Stimulated activated CD4-positive, alpha-beta T cell treated with anti-CD3 and anti-CD28 coated beads, Interleukin-12 subunit alpha, Interleukin-12 subunit beta, amount 100 ng/mL, for 4 hours (primary cell): Measurements from ENCODE around the gene FILIP1L.

ENCODE experiments used
- DNase-seq: peaks from one replicate; pipeline ENCODE4 v3.0.0-alpha.2; 2020

FILIP1L gene

DNA sequence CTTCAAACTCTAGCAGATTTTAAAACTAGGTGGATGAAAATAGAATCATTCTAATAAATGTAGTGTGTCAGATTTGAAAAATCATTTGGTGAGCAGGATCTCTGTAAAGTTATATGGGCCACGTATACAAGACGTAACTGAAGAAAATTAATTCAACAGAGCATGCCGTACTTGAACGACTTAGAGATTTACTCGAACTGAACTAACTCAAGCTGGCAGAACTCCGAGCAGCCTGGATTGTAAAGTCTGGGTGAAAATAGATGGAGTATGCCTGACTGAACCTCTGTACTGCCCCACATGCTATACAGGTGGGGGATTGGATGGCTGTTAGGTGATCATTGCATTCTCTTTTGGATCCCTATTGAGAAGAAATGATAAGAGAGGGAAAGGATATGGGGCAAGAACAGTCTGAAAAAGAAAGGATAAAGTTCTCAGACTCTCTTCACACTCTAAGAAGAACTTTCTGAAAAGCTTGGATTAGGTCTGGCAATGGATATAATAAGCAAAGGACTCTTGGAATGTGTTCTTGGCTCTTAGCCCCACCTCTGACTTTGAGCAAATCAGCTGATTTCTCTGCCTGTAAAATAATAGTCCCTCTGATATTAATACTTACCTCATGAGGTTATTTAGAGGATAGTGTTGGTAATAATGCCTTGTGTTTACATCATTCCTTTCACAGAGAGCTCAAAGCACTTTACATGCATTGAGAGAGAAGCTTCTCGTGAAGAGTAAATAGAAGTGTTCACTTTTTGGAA is 147.5 kb downstream of the FILIP1L start:
- no peak for DNase-seq

DNA sequence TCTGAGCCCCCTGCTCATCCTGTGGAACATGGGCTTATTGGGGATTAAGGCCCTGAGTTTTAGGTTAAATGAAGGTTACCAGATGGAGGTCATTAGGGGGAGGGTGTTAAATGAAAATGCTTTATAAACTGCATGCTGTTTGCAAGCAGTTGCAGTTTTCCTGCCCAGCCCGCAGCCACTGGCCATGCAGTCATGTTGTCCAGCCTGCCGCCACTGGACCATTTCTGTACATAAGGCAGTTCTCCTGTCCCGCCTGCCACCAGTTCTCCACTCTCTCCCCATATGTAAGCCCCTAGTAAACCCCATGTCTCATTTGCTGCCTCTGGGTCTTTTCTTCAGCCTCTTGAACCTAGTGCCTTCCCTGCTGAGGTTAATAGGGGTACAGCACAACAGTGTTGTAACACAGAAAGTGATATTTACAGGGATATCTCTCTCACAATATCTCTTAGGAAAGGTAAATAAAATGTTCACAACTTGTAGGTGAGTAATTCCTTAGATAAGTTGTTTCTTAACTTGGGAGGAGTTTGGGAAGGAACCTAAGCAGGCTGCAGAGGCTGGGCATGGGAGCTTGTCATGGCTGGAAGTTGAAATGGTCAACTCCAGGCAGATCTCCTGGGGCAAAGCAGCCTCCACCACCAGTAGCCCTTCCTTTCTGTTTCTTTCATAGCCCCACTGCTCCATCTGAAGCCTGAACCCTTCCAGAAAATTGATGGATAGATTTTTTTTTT is 148.5 kb downstream of the FILIP1L start:
- no peak for DNase-seq

DNA sequence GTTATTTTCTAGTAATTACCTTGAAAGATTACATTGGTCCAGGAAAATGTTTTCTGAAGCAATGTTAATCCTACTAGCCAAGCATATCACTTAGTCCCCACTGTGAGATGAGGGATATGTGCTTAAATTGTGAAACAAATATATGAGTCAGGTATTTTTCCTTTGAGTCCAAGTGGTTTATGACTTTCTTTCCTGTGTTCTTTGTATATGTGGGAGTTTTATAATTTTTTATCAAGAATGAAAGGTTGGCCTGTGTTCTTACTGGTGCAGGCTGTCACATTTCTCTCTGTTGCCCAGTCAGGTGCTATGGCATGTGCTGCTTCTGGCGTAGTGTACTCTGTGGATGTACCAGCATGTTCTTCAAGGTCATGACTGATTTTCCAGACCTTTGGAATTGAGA is 149.2 kb downstream of the FILIP1L start:
- no peak for DNase-seq

DNA sequence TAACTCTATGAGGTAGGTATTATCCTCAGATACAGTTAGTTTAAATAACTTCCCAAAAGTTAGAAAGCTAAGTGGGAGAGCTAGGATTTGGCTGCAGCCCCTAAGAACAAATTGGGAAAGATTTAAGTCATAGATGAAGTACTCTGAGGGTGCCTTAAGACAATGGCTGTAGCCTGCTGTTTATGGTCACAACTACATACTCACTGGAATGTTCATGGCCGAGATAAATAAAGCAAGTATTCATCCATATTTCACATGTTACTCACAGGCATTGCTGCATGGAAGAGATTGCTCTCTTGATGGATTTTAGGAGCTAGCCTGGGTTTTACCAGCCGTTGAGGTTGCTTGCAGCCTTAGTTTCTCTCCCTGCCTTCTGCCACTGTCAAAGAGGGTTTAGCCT is 151.6 kb downstream of the FILIP1L start:
- no peak for DNase-seq

DNA sequence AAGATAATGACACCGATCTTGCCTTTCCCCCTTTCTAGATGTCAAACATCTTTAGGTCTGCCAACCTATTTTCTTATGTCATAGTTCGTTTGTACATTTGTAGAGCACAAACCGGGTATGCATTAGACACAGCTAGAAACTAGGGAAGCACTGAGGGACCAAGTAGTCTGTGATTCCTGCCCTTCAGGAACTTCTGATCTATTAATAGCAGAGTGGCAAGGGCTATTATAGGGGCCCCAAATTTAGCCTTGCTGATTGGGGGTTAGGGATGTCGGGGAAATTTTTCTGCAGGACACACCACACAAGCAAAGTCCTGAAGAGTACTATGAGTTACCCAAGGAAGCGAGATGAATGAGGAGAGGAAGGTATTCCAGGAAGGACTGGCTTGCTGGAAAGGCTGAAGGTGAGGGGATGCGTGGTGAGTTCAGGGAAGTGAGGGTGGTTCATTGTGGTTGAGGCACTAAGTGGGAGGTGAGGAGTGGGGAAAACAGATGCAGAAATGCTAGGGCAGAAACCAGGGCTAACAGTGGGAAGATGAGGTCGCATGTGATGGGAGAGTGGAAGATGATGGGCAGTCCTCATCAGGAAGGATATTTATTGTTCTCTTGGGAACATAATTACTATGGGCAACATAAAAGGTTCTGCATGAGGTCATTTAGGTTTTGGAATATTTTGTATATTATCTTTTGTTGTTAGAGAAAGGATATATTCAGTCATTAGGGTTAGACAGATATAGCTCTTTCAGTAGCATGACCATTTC is 152.4 kb downstream of the FILIP1L start:
- no peak for DNase-seq

DNA sequence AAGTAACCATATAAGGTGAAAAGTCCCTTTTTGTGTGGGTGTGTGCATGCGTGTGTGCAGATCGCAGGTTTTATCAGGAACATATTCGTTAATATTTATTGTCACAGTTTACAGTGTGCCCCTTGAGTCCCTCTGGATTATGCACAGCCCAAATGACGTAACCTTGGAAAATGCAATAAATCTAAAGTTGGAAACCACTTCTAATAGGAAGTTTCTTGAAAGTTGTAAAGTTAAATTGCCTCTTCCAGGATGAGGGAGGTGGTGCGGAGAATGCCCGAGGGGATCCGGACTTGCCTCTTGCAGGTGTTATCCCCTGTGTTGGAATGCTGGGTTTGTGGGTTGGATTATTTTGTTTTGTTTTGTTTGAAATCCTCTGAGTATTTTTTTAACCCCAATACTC is 153.4 kb downstream of the FILIP1L start:
- no peak for DNase-seq

DNA sequence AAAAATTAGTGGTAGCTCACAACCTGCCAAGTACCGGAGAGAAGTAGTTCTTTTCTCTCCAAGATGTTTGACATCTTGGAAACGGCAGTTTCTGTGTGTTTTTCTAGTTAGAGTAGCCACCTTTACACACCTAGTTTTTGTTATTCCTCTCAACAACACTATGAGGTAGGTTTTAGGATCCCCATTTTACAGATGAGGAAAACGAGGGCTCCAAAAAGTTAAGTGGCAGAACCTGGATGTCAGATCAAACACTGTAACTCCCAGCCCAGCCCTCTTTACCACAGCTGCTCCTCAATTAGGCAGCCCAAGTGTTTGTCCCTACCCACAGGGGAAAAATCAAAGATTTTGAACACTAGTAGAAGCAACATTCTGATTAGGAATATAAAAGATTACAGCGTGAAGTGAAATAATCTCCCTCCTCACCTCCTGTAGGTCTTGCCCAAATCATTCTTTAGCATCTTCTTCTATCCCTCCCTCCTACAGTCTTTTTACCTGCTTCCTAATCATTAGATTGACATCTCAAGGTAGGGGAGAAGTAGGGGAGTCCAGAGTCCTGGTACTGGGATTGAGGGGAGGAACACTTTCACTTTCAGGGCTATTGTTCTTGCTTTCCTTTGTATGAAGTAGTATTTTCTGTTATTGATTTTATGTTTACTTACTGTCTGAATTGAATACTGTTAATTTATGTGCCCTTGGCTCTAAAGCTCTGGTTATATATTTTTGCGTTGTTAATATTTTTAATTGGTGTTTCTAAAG is 154.0 kb downstream of the FILIP1L start:
- no peak for DNase-seq

DNA sequence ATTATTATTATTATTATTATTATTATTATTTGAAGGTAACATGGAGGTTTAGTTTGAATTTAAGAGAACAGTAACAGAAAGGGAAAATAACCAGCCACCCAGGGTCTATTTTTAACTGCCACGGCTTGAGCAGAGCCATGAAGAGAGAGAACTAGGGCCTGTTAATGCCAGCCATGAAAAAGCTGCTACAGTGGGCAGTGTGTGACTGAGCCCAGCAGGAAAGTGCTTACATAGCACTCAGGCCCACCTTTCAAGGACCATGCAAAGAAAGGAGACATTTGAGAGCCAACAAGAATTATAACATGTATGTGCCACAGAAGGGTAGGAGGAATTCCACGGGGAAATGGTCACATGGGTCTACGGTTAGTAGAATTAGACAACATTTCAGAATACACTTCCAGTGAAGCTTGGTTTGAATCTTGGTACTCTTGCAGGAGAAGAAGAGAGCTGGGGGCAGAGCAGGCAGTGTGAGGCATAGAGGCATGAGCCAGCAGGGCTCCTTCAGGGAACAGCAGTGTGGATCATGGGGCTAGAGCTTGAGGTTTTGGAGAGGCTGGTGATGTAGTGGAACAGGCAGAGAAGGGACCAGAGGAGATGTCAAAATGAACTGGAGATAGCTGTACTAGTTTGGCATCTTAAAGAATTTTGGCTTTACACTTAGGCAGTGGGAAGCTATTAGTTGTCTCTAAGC is 155.9 kb downstream of the FILIP1L start:
- DNase-seq: no peak

DNA sequence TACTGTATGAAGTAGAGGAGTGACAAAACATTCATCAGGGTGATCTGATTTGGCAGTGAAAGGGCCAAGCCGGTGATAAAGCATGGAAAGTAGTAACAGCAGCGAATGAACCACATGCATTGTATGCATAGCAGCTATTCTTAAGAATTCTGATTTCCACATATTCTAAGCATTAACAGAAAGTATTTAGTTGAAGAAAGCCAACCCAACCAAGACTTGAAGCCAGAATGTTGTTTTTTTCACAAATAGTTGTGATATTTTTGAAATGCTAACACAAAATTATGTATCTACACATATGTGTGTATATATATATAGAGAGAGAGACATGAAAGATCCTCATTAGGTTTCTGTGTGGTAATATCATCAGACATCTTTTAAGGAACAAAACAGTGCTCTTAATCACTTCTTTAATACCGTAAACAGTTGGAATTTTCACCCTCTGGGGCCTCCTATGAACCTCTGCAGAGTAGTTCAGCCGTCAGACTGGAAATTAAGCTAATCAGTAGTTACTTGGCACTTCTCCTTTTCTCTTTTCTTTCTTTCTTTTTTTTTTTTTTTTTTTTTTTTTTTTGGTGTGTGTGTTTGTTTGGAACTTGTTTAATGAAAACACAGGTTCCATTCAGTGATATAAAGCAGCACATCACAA is 157.0 kb downstream of the FILIP1L start:
- no peak for DNase-seq

DNA sequence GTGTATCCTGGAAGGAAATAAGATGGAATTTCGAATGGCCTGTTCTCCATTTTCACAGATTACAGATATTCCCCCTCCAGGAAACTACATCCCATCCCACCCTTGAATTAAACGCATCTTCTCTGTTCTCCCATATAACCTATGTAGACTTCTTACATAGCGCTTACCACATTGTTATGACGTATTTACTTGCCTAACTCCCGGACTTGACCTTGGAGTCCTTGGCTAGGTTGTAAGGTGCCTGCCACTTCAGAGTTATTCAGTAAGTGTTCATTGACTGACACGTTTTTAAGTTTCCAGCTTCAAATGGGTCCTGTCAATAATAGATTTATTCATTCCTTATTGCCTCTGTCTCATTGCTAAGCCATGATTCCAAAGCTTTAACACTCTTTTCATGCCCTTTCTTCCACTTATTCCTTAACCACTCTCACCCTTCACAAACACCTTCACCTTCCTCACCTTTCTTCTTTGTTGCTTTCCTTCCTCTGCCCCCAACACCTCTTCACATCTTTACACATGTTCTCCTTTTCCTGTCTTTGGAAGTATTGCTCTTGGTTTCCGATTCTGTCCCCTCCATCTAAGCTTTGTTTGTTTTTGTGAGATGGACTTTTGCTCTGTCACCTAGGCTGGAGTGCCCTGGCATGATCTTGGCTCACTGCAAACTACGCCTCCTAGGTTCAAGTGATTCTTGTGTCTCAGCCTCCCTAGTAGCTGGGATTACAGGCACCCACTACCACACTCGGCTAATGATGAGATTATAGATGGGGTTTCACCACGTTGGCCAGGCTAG is 158.3 kb downstream of the FILIP1L start:
- DNase-seq: no peak

DNA sequence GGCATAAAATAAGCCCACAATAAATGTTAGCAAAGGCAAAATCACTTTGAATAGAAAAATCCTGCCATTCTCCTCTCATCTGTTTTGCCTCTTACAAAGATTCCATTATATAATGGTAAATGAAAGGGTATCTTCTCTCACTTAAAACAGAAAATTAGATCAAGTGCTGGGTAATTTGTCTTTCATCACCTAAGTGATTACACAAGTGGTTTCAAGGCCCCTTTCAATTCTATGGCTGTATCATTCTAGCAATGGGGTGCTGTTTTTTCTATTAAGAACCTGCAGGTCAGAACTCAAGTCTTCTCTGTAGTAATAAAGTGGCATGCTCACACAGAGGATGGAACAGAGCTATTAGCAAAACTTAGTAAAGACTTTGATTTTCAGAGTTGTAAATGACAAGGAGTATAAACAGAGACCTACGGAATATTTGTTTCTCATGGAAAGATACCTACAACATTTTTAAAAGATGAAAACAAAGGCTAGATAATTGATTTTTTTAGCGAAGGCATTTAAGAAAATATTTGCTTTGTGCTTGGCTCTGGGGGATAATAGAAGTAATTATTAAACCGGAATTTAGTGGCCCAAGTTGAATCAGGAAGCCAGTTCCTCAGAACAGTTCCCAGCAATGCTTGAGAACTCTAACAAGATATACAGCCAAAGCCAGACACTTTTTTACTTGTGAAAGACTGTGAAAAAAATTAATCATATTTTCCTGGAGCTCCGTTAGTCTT is 159.2 kb downstream of the FILIP1L start:
- no peak for DNase-seq

DNA sequence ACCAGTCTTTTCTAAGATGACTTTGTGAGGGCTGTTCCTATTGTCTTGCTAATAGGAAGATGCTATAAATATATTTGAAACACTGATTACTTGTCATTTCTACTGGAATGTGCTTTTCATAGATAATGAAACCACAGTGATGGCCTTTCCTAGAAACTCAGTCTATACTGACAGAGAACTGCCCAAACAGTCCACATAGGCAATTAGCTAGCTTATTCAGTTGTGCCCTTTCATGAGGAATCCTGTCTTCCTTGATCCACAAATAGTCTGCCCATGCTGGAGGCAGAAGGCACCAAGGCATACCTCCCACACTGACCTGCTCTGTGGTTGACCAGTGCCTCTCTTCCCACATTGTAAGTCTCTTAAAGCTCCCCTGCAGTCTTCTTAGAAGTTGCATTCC is 160.7 kb downstream of the FILIP1L start:
- no peak for DNase-seq

DNA sequence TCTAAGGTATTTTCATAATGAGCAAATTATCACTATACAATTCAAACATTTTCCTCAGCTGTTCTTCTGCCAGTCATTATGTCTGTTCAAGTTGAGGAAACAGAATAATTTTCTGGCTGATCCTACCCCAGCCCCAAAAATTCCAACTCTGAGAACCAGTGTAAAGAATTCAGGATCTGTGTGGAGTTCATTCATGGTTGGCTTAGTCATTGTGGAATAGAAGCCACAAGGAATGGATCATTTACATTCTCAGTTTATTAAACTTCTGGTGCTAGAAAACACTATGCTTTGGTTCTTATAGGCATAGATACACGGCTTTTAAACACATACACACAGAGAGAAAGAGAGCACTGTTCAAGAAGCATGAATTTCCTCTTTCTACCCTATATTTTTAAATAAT is 162.0 kb downstream of the FILIP1L start:
- DNase-seq: no peak

DNA sequence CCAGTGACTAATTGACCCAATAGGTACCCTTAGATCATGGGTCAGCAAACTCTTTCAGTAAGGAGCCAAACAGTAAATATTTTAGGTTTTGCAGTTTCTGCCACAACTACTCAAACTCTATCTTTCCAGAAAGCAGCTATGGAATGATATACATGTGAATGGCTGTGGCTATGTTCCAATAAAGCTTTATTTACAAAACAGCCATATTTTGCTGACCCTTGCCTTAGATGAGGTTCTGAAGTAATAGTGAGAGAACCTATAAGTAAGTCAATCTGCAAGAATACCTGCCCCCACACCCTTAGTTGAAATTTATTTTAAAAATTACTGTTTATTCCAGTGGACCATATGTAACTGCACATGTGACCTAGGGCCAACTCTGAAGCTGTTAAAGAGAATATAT is 162.6 kb downstream of the FILIP1L start:
- DNase-seq: no peak

DNA sequence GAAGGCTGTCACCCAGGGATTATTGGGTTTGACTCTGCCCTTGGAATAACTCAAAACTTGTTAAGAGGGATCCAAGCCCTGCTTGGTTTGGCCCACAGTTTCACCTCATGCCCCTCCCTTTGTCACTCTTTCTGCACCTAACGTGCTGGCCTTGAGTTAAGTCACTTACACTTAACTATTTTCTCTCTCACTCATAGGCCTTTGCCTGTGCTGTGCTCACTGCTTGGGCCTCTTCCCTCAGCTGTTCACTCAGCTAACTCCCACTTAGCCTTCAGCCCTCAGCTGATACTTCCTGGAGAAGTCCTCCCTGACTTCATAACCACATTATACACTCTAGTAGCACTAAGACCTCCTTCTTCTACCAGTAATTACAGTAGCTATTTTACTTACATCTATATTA is 163.4 kb downstream of the FILIP1L start:
- no peak for DNase-seq

DNA sequence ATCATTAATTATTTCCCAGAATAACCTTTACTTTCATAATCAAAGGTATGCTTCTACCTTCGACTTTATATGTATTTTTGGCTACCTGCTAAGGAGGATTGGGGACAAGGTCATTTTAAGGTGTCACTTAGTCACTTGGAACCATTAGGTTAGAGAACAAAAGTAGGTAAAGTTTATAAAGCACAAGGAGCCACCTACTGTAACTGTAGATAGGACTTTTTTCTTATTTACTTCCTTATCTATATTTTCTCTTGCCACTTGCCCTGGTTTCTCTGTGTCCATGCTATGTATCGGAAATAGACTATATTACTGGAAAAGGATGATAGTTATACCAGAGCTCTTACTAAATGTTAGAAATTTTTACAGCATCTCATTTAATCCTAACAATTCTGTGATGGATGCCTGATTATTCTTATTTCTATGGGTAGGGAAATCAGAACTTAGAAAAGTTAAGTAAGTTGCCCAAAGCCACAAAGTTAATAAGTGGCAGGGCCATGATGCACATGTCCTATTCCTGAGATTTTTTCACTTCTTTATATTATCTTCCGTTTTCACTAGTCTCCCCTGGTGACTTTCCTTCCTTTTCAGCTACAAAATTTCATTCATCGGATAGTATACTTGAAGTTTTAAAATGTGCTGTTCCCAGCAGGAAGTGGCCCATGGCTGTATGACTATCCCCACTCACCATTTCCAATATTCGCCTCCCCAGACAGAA is 164.2 kb downstream of the FILIP1L start:
- no peak for DNase-seq

DNA sequence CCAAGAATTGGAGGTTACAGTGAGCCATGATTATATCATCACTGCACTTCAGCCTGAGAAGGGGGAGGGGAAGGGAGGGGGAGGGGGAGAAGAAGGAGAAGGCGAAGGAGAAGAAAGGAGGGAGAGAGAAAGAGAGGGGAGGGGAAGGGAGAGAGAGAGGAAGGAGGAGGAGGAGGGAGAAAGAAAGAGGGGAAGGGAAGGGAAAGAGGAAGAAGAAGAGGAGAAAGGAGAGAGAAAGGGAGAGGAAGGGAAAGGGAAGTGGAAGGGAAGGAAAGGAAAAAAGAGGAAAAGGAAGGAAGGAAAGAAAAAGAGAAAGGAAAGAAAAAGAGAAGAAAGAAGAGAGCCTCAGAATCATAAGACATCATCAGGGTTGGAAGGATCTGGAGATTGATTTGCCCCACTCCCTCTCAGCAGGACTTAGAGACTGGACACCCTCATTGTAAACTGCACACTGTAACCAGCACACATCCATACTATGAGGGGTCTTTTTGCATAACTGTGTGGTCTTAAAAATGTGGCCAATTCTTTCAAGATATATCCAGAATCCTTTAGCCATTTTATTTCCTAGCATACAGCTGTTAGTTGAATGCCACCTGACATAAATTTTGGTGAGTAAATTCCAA is 165.7 kb downstream of the FILIP1L start:
- no peak for DNase-seq

DNA sequence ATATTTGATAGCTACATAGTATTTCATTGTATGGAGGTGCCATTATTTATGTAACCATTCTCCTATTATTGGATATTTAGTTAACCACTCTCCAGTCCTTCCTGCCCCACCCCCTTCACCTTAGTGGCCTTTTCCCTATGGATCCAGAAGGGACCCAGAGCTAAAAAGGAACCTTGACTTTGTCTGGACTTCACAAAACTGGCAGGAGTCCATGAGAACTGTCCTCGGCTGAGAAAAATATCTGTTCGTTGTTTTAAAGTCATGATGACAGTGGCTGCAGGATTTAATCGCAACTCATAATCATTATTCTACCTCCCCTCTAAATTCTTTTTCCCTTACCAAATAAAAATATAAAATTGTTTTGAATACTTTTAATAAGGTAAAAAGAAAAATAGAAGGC is 166.9 kb downstream of the FILIP1L start:
- no peak for DNase-seq

DNA sequence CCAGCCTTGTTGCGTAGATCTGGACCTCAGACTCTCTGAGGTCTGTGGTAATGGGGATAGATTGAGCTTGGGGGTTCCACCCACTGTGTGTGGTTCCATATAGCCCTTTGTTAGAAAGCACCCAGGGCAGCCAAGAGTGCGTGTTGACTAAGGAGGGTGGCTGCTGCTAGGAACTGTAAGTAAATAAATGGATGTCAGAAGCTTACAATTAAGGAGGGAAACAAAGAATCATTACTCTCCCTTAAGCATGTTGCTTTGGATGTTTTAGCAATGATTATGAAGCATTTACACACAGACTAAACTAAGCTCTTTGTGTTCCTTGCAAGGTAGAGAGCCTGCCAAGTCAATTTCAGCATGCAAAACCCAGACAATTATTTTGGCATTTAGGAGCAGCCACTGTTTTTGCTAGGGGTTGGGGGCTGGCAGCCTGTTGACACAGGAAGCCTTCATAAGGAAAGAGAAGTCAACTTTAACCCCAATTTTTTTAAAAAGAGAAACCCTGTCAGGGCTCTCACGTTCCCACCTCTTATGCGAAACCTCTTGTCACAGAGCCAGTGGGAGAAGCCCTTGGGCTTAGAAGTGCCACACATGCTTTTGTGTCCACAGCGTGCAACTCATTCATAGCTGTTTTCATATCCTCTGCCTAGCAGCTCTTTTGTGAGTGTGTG is 168.8 kb downstream of the FILIP1L start:
- DNase-seq: no peak
